NT2/D1 (cell line): ENCODE data around the gene DUSP16.

Source experiments
- SUZ12 ChIP-seq: IDR thresholded peaks from 2 replicates; pipeline ENCODE4 v1.6.1; 2011; ENCODE audit not compliant: insufficient read length, insufficient read depth; ENCODE audit errors: extremely low read depth
- YY1 ChIP-seq: IDR thresholded peaks from 2 replicates; pipeline ENCODE4 v1.6.1; 2011; ENCODE audit not compliant: insufficient read length, insufficient read depth
- ZNF274 ChIP-seq: IDR thresholded peaks from 2 replicates; pipeline ENCODE4 v1.6.1; 2011; ENCODE audit warnings: mild to moderate bottlenecking, low read depth, low read length

- TF ChIP-seq YY1 (no peak), ZNF274 (no peak), SUZ12 (no peak)
Observed at GRCh38 chr12:12445165-12445881, 117.3 kb downstream of the DUSP16 start.
